Omental fat pad (tissue), 4 donors: Measurements from ENCODE around the gene TWNK. TPM values are rescaled to one million over a fixed set of nuclear protein-coding genes. Genes with fewer than 3 reads are reported as not detected.

Source experiments
- ATAC-seq: fragments of 150-250 bp; one replicate; pipeline ENCODE4 v1.9.1; 2016; ENCODE audit warnings: mild to moderate bottlenecking, moderate library complexity; ENCODE audit not compliant: low FRiP score
- DNase-seq: peaks from one replicate; pipeline ENCODE4 v3.0.0-alpha.2; 2019; ENCODE audit warnings: low spot score
- total RNA-seq, 4 donors: library from RNA; depleted of rRNA; stranded (reverse); fragments of >200 nt; gene quantifications; one replicate each; pipeline ENCODE4 v1.1.0, GENCODE V29; 2016
- TF ChIP-seq, protein P1 (sequence below), 3 donors: fragments of 450-650 bp; IDR thresholded peaks; one replicate each; pipeline ENCODE4 v1.5.1; 2016 to 2017; ENCODE audit warnings: antibody characterized with exemption in 3 of 3, mild to moderate bottlenecking in 3 of 3, moderate library complexity in 2 of 3

The TWNK gene
- total RNA-seq, 4 donors from 2014 or later, result 4.6 to 20.8 (median 6.9) TPM

DNA sequence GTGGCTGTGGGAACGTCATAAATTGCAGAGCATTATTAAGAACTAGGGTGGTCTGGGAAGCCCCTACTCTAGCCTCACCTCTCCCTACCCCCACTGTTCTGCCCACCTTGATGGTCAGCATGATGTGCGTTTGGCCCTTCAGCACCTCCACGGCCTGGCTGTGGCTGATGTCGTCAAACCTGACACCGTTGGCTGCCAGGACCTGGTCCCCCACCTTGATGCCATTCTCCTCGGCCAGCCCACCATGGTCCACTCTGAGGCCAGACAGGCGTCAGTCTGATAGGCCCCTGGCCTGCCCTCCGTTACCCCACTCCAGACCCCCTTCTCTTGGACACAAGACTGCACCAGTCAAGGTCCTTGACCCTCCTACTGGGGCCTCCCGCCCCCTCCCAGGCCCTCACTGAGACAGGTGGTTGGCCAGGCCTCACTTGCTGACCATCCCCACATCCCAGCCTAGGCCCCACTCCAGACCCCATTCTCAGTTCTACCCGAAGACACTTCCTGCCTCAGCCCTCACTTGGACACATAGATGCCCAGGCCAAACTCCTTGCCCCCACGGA lies 34.4 kb downstream of the TWNK start:
- DNase-seq, result no peak
- TF ChIP-seq, protein P1, sequence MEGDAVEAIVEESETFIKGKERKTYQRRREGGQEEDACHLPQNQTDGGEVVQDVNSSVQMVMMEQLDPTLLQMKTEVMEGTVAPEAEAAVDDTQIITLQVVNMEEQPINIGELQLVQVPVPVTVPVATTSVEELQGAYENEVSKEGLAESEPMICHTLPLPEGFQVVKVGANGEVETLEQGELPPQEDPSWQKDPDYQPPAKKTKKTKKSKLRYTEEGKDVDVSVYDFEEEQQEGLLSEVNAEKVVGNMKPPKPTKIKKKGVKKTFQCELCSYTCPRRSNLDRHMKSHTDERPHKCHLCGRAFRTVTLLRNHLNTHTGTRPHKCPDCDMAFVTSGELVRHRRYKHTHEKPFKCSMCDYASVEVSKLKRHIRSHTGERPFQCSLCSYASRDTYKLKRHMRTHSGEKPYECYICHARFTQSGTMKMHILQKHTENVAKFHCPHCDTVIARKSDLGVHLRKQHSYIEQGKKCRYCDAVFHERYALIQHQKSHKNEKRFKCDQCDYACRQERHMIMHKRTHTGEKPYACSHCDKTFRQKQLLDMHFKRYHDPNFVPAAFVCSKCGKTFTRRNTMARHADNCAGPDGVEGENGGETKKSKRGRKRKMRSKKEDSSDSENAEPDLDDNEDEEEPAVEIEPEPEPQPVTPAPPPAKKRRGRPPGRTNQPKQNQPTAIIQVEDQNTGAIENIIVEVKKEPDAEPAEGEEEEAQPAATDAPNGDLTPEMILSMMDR (IDR thresholded peaks at IDR 0.05), result no peak
- no peak for ATAC-seq

DNA sequence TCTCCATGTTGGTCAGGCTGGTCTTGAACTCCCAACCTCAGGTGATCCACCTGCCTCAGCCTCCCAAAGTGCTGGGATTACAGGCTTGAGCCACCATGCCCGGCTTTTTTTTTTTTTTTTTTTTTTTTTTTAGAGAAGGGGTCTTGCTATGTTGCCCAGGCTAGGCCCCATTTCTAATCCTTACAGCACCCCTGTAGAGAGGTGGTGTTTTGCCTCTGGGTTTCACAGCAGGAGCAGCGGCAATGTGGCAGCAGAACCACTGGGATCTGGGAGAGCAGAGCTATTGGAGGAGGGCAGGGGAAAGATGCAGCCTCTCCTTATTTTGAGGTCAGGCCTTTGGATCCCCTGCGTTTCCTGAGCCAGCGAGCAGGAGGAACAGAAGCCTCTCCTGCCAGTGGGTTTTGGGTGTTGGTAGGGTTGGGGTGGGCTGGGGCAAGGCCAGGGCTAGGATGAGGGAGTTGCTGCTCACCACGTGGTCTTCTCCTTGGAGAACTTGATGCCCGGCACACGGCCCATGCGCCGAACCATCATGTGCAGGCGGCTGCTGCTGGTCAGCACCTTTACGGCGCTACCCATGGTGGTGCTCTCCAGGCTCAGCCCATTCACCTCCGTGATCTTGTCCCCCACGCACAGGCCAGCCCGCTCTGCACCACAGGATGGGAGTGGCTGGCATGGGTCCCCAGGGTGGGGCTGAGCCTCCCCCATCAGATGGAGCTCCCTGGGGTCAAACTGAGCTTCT lies 35.8 kb downstream of the TWNK start:
- DNase-seq, result no peak
- ATAC-seq, result no peak
- TF ChIP-seq, protein P1 (IDR thresholded peaks at IDR 0.05), result no peak

DNA sequence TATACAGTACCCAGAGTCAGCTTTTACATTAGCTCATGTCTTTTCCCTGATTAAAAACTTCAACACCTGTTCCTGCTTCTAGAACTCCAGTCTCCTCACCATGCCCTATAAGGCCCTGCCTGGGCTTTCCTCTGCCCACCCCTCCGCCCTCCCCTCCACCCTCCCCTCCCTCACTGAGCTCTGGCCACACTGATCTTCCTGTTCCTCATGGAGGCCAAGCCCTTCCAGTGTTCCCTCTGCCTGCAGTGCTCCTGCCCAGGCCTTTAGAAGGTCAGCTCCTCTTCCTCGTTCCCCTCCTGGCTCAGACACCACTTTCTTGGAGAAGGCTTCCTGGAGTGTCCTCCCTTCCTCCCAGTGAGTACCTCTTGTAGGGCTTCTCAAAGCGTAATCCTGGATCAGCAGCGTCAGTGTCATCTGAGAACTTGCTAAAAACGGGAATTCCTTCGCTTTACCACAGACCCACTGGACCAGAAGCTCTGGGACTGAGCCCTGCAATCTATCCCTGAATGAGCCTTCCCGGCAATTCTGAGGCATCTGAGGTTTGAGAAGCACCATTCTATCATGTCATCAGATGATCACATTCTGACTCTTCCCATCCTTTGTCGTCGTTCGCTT lies 39.9 kb downstream of the TWNK start:
- no peak for ATAC-seq
- DNase-seq, result no peak
- TF ChIP-seq, protein P1 (IDR thresholded peaks at IDR 0.05), result no peak

DNA sequence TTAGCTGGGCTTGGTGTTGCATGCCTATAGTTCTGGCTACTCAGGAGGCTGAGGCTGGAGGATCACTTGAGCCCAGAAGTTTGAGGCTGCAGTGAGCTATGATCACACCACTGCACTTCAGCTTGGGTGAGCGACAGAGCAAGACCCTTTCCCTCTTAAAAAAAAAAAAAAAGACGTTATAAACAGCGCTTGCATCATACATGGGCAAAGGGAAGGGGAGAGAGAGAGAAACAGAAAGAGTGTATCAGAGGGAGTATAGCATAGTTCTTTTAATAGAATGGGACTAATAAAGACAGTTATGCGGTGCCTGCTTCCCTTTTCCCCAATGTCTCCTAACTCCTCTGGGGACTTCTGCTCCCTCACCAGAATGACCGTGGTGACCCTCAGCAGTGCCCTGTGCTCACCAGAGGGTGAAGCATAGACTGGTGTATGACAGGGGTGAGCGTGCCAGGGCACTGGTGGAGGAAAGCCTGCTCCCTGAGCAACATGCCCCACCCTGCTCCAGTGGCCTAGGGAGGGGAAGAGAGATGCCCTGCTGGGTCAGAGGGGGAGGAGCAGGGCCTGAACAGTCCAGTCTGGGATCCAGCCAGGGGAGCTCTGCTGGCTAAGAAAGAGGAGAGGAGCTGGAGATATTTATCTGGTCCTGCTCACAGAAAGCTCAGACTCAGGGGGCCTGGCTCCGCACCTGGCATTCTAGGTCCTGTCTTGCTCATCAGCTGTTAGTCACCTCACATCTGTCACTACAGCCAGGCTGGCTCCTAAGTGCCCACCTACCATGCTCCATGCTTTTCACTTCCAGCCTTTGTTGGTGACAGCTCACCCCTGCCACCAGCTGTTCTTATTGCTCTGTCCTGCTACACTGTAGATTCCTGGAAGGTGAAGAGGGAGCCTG lies 41.3 kb downstream of the TWNK start:
- TF ChIP-seq, protein P1 (IDR thresholded peaks at IDR 0.05), result no peak
- ATAC-seq, result no peak
- no peak for DNase-seq

DNA sequence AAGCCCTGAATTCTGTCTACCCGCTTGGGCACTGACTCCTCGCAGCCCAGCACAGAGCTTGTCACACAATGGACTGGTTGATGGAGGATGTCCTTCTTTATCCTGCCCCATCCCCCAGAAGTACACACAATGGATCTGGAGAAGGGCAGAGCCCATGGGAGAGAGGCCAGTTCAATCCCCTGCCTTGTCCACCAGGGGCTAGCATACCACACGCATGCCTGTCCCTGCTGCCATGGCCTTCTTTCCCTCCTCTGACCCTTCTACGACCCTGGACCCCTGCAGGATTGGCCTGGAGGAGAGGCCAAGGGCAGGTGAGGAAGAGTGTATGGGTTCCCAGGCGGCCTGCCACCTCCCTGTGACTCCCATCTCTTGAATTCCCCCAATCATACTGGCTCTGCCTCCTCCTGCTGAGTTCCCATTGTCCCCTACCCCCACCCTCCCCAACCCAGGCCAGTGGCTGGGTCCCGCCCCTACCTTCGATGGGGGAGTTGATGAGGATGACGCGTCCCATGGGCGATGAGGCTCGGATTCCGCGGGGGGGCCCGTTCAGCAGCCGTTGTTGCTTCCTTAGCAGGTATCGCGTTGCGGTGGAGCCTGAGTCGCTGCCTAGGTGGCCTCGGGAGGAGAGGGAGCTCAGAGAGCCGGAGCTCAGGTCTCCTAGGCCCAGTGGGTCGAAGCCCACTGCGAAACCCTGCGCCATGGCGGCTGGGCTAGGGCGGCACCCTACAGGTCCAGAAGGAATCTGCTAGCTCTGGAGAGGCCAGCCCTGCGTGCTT lies 42.4 kb downstream of the TWNK start:
- ATAC-seq (no peak), DNase-seq (no peak)
- TF ChIP-seq, protein P1 (IDR thresholded peaks at IDR 0.05), result no peak

DNA sequence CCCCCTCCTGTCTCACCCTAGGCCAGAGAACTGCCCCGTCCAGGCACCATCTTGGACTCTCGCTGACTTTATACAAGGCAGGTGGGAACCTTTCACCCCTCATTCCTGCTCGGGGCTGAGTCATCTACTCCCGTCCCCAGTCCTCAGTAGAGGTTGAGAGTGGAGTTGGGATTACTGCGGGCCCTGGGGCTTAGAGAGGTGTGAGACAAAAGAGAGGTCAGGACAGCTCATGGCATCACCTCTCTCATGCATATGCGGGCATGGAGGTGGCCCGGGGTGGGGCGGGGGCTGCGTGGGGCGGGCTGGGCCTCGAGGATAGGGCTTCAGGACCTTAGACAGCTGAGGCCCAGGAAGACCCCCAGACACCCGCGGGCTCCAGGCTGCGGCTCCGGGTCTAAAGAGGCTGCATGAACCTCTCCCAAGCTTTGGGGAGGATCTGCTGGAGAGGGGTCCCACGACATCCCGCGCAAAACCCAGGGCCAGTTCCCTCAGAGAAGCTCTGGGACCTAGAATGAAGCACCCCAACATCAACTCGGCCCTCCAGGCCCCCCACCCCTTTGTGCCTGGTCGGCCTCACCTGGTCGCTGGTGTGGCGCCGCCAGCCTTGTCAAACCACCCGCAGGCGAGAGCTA lies 43.3 kb downstream of the TWNK start:
- DNase-seq, result no peak
- TF ChIP-seq, protein P1 (IDR thresholded peaks at IDR 0.05), result no peak
- no peak for ATAC-seq
